ENCODE results near the gene CSRNP3.

DNA sequence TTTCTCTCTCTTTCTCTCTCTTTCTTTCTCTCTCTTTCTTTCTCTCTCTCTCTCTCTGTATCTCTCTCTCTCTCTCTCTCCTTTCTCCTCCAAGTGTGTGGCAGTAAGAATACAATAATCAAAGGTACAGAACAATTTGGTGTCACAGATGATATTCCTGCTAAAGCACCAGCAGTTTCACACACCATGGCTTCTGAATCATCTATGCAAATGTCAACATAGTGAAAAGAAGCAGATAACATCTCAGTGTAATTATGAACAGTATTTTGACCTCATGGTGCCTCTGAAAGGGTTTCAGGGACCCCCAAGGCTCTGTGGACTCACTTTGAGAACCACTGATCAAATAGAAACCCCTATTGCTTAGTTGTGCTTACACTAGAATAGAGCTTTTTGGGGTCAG lies 38.5 kb upstream of the CSRNP3 start:
- TF ChIP-seq, protein P1, sequence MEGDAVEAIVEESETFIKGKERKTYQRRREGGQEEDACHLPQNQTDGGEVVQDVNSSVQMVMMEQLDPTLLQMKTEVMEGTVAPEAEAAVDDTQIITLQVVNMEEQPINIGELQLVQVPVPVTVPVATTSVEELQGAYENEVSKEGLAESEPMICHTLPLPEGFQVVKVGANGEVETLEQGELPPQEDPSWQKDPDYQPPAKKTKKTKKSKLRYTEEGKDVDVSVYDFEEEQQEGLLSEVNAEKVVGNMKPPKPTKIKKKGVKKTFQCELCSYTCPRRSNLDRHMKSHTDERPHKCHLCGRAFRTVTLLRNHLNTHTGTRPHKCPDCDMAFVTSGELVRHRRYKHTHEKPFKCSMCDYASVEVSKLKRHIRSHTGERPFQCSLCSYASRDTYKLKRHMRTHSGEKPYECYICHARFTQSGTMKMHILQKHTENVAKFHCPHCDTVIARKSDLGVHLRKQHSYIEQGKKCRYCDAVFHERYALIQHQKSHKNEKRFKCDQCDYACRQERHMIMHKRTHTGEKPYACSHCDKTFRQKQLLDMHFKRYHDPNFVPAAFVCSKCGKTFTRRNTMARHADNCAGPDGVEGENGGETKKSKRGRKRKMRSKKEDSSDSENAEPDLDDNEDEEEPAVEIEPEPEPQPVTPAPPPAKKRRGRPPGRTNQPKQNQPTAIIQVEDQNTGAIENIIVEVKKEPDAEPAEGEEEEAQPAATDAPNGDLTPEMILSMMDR (IDR thresholded peaks at IDR 0.05): no peak
- TF ChIP-seq POLR2A (IDR thresholded peaks at IDR 0.05): no peak
